D721Med (cell line): ENCODE data around the gene RBMS2.
"Not testable (repeated sequence)": the region's sequence is repeated elsewhere in the genome, so short reads cannot be mapped to it uniquely, and the experiment has no call there.

Experiments
- DNase-seq: peaks from one replicate; pipeline ENCODE4 v3.0.0; 2011; ENCODE audit warnings: low spot score; ENCODE audit not compliant: insufficient read length
- FAIRE-seq: peaks from 2 replicates; lab custom pipeline; 2011; peaks lifted over from hg19 to GRCh38; lab: Jason Lieb, UNC
- TF ChIP-seq, protein P1 (sequence below): IDR thresholded peaks from 2 replicates; pipeline ENCODE4 v1.5.1; 2012; ENCODE audit warnings: mild to moderate bottlenecking, control low read depth; ENCODE audit not compliant: insufficient read depth; ENCODE audit errors: missing control alignments

The RBMS2 gene

GRCh38 chr12:56572288-56572687 is 50.7 kb downstream of the RBMS2 start:
- FAIRE-seq (no peak), DNase-seq (no peak)
- TF ChIP-seq, protein P1, sequence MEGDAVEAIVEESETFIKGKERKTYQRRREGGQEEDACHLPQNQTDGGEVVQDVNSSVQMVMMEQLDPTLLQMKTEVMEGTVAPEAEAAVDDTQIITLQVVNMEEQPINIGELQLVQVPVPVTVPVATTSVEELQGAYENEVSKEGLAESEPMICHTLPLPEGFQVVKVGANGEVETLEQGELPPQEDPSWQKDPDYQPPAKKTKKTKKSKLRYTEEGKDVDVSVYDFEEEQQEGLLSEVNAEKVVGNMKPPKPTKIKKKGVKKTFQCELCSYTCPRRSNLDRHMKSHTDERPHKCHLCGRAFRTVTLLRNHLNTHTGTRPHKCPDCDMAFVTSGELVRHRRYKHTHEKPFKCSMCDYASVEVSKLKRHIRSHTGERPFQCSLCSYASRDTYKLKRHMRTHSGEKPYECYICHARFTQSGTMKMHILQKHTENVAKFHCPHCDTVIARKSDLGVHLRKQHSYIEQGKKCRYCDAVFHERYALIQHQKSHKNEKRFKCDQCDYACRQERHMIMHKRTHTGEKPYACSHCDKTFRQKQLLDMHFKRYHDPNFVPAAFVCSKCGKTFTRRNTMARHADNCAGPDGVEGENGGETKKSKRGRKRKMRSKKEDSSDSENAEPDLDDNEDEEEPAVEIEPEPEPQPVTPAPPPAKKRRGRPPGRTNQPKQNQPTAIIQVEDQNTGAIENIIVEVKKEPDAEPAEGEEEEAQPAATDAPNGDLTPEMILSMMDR, result no peak

- DNase-seq, result no peak
- FAIRE-seq, result no peak
- TF ChIP-seq, protein P1, result no peak
Observed at GRCh38 chr12:56574210-56574609, 52.6 kb downstream of the RBMS2 start.

DNA sequence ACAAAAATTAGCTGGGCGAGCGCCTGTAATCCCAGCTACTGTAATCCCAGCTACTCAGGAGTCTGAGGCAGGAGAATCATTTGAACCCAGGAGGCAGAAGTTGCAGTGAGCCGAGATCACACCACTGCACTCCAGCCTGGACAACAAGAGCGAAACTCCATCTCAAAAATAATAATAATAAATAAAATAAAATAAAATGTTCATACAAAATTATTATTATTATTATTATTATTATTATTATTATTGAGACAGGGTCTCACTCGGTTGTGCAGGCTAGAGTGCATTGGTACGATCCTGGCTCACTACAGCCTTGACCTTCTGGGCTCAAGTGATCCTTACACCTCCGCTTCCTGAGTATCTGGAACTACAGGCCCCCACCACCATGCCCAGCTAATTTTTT is 55.6 kb downstream of the RBMS2 start:
- not testable (repeated sequence) for FAIRE-seq, DNase-seq

- TF ChIP-seq, protein P1, result no peak
- no peak for FAIRE-seq
- no peak for DNase-seq
Observed at GRCh38 chr12:56578983-56579546, 57.4 kb downstream of the RBMS2 start.

GRCh38 chr12:56581418-56582145 is 60.0 kb downstream of the RBMS2 start:
- TF ChIP-seq, protein P1, result no peak
- DNase-seq (no peak), FAIRE-seq (no peak)

DNA sequence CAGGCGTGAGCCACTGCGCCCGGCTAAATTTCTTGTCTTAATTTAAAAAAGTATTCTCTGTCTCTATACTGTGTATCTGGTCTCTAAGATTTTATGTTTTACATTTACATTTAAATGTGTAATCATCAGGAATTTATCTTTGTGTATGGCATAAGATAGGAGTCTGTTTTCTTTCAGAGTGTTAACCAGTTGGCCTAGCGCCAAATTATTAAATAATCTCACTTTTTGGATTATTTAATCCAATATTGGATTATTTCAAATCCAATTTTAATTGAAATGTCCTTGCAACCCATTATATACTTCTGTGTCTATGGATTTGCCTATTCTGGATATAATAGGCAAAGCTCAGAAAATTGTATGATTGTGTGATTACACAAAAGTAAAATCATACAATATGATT is 63.5 kb downstream of the RBMS2 start:
- FAIRE-seq, result no peak
- TF ChIP-seq, protein P1, result no peak
- DNase-seq, result no peak

DNA sequence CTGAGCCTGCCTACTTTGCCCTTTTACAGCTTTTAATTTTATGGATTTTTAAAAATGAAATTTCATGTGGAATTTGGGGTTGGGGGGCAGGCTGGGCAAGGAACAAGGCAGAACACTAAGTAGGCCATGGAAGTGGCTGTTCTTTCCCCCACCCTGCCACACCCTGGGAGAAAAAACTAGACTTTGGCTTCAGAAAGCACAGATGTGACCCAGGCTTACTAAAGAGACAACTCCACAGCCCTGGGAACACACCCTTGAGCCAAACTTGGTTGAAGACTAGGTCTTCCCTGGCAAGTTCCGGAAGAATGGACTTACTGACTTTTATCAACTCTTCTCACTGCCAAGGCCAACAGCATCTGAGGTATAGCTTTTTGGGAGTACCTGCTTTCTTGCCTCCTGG is 68.2 kb downstream of the RBMS2 start:
- no peak for DNase-seq
- no peak for FAIRE-seq
- TF ChIP-seq, protein P1, result no peak
